Right kidney (tissue), 1 donor: Measurements from ENCODE around the gene CATSPERE.
"Not testable (repeated sequence)": the region's sequence is repeated elsewhere in the genome, so short reads cannot be mapped to it uniquely, and the experiment has no call there.

Experiments
- DNase-seq: peaks from one replicate; pipeline ENCODE4 v3.0.0-alpha.2; 2016

CATSPERE gene

DNA sequence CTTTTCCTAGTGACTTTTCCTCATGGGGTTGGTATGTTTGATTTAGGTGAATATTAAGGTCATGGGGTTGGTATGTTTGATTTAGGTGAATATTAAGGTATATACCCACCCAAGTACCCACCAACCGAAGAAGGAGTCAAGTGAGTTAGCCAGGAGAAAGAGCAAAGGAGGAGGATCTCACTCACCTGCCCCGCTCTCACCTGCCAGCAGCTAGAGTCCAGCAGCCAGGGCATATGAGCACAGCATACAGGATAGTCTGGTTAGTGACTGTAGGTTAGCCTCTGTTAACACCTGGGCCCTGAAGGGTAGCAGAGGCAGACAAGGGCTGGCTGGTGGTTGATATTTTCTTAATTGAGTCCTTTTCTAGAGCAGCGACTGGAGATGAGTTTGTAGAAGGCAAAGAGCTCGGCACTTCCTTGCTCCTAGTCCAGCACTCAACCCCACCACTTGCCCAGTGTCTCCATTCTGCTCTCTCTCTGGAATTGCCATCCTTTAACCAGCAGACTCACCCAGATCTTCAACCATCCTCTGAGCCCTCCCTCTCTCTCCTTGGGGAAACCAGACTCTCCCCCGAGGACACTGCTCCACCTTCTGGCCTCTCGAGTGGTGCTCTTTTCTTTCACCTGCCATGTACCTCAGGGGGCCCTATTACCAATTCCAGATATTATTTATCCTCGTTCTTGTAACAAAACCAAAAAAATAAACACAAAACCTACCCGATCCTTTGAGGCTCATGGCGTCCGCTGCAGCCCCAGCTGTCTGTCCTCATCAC, 175.6 kb downstream of the CATSPERE start:
- DNase-seq: no peak

- DNase-seq: no peak
Measured at GRCh38 chr1:244639561-244639960, 178.5 kb downstream of the CATSPERE start.

DNA sequence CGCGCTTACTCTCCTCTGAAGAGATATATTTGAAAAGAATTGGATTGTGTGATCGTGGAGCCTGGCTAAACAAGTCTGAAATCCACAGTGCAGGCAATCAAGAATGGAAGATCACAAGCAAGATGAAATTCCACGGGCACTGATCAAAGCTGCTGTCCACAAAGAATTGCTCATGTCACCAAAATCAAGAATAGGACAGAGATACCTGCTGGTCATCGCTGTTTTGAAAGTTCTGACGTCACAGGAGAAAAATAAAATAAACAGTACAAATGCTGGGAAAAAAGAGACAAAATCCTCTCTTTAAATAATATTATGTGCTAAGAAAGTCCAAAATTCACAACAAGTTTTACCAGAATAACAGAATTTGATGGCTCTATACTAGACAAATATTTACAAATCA, 179.8 kb downstream of the CATSPERE start:
- no peak for DNase-seq

DNA sequence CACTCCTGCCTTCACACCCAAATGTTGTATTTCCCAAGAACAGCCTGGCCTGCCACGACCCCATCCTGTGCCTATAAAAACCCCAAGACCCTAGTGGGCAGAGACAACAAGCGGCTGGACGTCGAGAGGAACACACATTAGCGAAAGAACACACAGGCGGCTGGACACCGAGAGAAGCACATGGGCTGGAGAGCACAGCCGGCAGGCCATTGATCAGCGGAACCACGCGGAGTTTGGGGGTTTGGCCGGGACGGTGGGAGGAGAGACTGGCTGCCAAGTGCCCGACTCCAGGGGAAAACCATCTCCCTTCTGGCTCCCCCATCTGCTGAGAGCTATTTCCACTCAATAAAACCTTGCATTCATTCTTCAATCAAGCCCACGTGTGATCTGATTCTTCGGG, 181.5 kb downstream of the CATSPERE start:
- DNase-seq: no peak

DNA sequence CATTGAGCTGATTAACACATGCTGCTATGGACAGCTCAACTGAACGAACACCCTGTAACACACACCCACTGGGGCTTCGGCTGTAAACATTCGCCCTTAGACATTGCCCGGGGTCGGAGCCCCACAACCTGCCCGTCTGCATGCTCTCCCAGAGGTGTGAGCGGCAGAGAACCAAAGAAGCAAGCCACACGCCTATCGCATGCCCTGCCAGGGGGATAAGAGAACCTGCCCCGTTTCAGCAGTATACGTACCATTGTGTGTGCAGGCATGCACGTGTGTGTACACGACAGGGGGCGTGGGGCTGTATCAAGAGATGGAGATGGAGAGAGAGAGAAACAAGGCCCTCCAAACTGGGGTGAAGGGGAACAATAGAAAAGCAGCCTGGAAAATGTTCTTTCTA, 181.9 kb downstream of the CATSPERE start:
- no peak for DNase-seq

DNA sequence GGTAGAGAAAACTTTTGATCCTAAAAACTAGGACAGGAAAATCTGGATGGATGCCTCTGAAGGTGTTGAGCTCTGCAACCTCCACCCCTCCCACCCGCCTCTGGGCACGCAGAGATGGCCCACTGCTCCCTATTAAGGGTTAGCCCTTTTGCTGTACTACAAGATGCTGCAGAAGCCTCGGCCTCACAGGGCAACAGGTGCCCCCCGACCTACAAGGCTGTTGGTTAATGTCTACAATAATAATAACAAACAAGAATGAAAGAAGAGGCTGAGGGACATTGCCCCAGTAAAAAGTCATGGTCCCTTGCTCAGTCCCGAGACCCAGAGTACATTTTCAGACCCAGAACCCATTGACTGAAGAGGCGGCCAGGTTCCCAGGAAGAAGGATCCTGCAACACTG, 184.3 kb downstream of the CATSPERE start:
- DNase-seq: no peak

DNA sequence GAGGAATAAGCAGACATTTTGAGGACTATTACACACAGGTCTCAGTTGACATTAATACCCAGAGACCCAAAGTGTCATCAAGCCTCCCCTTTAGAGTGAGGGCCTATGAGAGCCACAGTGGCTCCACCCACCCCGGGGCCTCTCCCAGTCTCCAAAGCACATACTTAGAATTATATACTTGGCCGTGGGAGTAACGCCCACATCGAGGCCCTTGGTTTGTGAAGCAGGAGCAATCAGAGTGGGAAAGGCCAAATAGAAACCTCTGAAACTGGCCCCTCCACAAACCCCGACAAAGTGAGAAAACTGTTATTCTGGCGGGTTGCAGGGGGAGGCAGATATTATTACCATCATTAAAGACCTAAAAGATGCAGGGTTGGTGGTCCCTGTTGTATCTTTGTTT, 184.8 kb downstream of the CATSPERE start:
- no peak for DNase-seq

- DNase-seq: no peak
Measured at GRCh38 chr1:244647819-244648218, 186.7 kb downstream of the CATSPERE start.

DNA sequence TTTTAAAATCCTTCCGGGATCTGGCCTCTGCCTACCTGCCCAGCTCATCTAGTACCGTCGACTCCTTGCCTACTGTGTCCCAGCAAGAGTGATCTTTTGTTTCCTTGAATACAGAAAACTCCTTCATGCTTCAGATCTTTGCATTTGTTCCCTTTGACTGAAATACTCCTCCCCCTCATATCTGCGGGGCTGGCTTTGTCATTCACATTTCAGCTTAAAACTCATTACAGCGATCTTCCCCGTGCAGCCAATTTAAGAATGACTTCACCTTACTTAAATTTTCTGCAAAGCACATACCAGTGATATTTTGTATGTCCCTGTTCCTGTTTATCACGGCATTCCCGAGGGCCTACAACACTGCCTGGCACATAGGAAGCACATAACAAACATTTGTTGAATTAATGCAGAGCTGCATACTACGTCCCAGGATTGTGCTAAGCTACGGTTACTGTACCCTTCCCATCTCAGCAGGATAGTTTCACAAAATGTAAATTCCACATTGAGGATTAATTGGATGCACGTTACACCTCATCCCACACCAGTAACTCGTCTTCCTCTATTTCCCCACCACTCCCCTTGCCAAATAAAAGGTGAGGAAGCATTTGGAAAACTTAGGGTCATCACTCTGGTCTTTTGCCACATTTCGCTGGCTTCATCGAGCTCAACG, 191.0 kb downstream of the CATSPERE start:
- DNase-seq: peak; percentile 12

- DNase-seq: peak; percentile 99
Measured at GRCh38 chr1:244652623-244653438, 191.8 kb downstream of the CATSPERE start, which contains the start of gene DESI2. TSS of gene DESI2 (plus strand) at chr1:244653126. CDS start at chr1:244653314, 188 bp downstream.

GRCh38 chr1:244653439-244654107, 192.5 kb downstream of the CATSPERE start:
- no peak for DNase-seq

GRCh38 chr1:244654108-244655038, 193.3 kb downstream of the CATSPERE start:
- peak; percentile 14 for DNase-seq

DNA sequence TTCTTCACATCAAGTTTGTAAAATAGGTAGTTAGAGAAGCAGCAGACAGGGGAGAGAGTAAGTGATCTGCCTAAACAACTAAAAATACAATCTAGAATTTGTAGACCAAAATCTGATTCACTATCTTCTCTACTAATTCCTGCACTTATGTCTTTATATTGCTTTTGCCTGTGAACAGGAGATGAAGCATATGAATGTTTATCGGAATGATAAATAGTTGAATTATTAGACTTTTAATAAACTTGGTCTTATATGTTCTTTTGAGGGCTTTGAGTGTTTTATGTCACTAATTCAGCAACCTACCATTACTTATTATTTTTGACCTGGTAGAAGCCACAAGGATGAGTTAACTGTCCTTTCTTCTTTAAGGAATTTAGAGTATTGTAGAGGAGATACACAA, 194.1 kb downstream of the CATSPERE start:
- no peak for DNase-seq

DNA sequence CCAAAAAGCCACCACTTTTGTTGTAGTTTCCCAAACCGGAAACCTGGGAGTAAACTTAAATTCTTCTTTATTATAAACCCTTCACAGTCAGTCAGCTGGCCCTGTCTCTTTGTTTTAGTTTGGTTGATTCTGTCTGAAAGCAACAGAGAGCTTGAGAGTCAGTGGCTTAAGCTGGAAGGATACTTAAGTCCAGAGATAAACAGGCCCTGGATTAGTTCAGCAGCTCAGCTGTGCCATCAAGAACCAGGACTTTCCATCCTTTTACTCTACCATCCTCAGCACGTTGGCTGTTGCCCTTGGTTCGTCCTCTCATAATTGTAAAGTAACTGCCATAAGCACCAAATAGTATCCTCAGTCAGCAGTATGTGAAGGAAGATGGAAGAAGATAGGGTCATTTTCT, 196.3 kb downstream of the CATSPERE start:
- DNase-seq: no peak

GRCh38 chr1:244659694-244660093, 198.6 kb downstream of the CATSPERE start:
- DNase-seq: no peak

GRCh38 chr1:244660595-244660994, 199.5 kb downstream of the CATSPERE start:
- no peak for DNase-seq

DNA sequence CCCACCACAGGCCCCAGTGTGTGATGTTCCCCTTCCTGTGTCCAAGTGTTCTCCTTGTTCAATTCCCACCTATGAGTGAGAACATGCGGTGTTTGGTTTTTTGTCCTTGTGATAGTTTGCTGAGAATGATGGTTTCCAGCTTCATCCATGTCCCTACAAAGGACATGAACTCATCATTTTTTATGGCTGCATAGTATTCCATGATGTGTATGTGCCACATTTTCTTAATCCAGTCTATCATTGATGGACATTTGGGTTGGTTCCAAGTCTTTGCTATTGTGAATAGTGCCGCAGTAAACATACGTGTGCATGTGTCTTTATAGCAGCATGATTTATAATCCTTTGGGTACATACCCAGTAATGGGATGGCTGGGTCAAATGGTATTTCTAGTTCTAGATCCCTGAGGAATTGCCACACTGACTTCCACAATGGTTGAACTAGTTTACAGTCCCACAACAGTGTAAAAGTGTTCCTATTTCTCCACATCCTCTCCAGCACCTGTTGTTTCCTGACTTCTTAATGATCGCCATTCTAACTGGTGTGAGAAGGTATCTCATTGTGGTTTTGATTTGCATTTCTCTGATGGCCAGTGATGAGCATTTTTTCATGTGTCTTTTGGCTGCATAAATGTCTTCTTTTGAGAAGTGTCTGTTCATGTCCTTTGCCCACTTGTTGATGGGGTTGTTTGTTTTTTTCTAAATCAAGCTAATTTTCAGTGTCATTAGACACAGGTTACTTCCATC, 200.7 kb downstream of the CATSPERE start:
- DNase-seq: not testable (repeated sequence)

- DNase-seq: no peak
Measured at GRCh38 chr1:244662599-244662998, 201.5 kb downstream of the CATSPERE start.

DNA sequence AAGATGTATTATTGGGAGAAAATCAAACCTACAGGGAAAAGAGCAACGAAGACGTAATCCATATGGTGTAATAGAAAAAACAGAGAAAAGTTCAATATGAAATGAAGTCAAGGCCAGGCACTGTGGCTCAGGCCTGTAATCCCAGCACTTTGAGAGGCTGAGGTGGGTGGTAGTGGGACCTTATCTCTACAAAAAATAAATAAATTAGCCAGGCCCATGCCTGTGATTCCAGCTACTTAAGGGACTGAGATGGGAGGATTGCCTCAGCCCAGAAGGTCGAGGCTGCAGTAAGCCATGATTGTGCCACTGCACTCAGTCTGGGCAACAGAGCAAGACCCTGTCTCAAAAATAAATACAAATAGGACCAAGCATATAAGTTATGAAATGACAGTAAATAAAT, 203.3 kb downstream of the CATSPERE start:
- no peak for DNase-seq

GRCh38 chr1:244665771-244666217, 204.7 kb downstream of the CATSPERE start:
- DNase-seq: no peak
